Fibroblast of the conjunctiva (primary cell): ENCODE measurements around the gene GLDN.

Source experiments
- DNase-seq: peaks from one replicate; pipeline ENCODE4 v3.0.0-alpha.2; 2010; ENCODE audit warnings: low read depth

Gene GLDN

DNA sequence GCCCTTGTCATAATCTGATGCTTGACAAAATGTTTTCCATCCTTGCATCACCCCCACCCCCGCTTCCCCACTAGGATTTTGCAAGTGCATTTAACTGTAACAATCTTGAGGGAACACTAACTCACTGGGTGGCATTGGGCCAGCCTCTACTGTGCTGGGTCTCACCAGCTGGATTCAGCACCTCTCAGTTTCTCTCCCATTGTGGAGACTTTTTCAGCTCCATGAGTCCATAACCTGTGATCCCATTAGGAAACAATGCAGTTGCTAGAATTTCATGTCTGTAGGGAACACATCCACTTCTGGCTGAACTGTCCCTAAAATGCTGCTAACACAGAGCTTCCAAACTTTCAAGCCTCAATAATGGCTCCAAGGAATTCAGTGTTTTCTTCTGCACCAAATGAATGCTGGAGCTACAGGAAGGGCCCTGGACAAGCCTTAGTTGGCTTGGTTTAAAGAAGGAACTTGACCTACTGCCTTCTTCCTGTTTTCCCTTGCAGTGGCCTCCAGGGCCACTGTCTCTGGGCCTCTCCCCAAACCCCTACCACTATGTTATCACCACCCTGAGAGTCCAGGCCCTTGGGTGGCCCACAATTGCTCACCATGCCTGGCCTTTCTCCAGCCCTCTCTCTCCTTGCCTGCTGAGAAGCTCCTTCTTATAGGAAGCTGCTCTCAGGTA lies 18.7 kb upstream of the GLDN start:
- DNase-seq, result peak; percentile 16

DNA sequence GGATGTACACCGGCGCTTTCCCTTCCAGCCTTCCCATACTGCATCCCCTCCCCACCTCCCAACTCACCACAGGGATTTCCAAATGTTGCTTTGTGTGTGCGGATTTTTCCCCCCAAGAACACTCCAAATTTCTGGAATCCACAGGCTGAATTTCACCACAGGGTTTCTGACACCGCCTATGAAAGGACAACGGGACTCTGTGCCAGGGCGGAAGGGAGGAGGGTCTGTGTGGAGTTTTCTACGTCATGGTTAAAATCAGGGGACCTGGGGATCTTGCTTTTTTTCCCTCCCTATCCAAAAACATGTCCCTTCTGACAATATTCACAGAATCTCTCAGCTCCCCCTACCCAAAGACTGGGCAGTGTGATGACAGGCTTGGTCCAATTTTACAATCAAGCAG lies 17.7 kb upstream of the GLDN start:
- no peak for DNase-seq

DNA sequence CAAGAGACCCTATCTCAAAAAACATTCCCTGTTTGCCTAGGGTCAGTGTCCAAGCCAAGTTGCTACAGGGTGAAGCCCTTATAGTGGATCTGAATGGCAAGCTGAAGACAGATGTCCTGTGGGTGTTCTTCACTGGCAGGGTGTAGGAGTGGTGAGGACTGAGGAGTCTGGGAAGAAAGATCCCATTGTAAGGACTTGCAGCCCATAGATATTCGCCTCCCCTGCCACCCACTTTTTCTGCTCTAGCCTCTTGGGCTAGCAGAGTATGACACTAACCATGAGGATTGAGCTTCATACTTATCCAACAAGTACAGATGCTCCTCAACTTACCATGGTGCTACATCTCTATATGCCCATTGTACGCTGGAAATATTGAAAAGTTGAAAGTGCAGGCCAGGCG lies 16.3 kb upstream of the GLDN start:
- DNase-seq, result no peak

GRCh38 chr15:51327081-51327480 lies 14.4 kb upstream of the GLDN start:
- no peak for DNase-seq

DNA sequence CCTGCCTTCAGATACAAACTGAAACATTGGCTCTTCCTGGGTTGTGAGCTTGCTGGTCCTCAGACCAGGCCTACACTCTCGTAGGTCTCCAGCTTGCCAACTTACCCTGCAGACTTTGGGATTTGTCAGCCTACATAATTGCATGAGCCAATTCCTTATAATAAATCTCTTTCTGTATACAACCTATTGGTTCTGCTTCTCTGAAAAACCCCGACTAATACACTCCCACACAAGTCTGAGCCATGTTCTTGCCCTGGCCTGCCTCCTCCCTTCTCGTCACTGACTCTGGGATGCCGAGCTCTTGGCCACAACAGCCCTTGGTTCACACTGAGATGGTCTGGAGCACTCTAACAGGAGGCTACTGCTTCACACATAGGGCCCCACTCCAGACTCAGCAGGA lies 12.5 kb upstream of the GLDN start:
- DNase-seq, result no peak

DNA sequence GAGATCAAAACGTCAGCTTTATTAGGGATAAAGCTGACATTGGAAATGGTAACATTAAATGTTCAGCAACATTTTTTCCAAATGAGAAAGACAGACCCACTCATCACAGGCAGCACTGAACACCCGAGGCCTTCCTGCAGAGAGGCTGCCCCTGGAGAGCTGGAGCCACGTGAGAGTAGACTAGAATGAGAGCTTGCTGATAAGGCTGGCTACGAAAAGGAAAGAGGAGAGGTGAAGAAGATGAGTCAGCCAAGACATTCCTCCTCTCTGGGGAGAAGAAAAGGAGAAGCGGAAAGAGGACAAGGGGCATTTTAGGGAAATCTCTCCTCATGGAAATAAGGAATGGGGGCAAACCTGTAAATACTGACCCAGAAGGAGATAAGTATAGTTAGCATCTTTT lies 10.3 kb upstream of the GLDN start:
- DNase-seq, result no peak

GRCh38 chr15:51332206-51333147 lies 9.0 kb upstream of the GLDN start:
- DNase-seq, result no peak

- DNase-seq, result no peak
These were observed 7.9 kb upstream of the GLDN start for GRCh38 chr15:51333571-51333970.

DNA sequence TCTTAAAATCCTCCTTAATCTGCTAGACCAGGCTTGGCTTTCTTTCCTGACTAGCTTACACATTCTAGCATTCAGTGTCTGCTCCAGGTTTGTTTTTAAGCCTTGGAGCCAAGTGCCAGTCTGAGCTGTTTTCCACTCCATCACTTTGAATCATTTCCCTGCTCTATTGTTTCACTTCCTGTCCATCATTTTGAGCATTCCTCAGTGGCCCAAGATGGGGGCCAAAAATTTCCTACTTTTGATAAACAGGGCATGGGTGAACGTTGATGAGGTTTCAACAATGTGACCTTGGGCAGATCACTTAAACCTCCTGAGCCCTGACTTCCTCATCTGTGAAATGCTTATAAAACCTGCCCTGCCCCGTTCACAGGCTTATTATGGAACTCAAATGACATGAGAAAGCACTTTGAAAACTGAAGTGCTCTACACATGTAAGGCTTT lies 7.4 kb upstream of the GLDN start:
- no peak for DNase-seq

GRCh38 chr15:51335087-51335486 lies 6.4 kb upstream of the GLDN start:
- no peak for DNase-seq

DNA sequence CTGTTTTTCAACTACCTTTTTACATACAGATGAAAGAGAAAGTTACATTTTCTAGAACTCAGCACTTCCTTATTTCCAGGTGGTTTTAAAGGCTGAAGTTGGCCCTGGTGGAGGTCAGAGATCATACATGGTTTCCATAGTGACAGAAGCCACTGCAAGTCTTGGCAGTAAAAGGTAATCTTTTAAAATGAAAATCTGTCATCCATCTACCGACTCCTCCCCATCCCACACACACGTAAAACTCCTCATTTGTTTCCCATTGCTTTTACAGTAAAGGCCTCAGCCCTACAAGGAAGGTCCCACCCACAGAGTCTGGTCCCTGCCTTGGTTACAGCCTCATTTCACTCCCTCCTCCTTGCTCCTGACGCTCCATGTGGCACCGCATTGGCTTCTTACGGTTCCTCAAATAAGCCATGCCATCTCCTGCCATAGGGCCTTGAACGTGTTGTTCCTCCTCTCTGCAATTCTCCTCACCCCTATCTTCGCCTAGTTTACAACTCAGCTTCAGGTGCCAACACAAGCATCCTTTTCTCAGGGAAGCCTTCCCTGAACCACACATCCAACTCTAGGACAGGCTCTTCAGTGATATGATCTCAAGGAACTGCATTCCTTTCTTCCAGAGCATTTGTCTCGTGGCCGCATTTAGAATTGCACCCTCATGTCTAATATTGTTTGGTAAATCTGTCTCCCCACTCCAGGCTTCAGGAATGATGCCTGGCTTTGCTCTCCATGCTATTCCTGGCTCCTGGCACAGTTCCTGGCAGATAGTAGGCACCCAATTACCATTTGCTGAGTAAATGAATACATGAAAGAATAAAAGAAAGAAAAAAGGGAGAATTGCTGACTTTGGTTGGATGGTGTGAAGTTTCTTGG lies 5.7 kb upstream of the GLDN start:
- no peak for DNase-seq

DNA sequence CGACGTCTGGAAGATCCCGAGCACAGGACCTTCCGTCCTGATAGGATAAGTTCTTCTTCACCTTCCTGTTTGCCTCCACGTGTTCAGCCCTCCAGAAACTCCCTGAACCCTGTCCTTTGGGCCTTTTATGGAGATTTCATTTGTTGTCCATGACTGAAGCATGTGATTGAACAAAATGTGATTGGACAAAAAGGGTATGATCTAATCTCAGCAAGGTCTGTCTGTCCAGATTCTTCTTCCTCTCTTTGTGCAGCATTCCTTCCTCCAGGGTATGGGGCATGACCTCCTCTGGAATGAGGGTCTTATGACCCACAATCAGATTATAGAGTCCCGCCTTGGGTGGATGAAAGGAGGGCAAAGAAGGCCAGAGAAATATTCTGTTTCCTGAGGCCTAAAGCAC lies 3.0 kb upstream of the GLDN start, which contains the start of gene CYP19A1:
Gene CYP19A1, minus strand, starts transcription at position 101 of the 400 bp plus-strand sequence. CDS start 95,684 bp downstream, outside the sequence.
- DNase-seq, result no peak

DNA sequence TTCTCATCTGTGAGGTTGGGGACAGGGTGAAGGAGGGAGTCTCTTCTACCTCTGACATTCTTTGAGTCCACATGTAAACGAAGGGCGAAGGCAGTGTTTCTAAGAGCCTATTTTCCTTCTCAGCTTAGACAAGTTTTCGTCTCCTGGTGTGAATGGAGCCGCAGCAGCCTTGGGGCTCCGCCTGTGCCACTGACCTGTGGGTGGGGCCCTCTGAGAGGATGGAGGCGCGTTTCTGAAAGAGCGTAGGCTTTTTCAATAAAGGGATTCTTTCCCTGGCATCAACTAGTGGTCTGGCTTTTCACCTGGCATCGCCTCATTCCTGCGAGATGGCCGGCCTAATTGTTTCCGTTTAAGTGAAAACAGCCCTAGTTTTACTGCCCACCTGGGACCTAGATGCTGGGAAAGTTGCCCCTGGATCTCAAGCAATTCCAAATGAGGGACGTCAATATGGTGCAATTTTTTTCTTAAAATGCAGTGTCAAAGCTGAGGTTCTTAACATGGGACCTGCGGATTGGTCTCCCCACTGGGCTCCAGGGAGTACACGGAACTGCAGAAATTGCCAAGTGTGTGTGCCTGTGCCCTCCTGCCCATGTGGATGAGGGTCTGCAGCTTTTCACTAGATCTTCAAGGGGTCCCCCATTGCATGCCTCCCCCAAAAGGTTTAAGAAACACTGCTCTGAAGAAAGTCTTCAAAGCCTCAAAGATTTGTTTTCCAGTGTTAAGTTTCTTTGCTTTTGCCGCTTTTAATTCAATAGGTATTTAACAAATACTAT lies 958 bp downstream of the GLDN start:
- no peak for DNase-seq

- no peak for DNase-seq
These were observed 2.0 kb downstream of the GLDN start for GRCh38 chr15:51343466-51343865.

DNA sequence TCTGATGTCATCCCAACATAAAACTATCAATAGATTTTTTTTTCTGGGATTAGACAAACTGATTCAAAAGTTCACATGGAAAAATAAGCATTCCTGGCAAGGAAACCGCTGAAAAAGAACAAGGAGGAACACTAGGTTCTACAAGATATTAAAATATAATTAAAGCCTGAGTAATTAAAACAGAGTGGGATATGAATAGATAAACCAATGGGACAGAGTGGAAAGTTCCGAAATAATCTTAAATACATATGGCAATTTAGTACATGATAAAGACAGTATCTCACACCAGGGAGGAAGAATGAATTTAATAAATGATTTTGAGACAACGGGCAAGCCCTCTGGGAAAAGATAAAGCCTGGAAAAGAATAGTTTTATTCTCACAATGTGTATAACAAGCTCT lies 4.7 kb downstream of the GLDN start:
- DNase-seq, result no peak

DNA sequence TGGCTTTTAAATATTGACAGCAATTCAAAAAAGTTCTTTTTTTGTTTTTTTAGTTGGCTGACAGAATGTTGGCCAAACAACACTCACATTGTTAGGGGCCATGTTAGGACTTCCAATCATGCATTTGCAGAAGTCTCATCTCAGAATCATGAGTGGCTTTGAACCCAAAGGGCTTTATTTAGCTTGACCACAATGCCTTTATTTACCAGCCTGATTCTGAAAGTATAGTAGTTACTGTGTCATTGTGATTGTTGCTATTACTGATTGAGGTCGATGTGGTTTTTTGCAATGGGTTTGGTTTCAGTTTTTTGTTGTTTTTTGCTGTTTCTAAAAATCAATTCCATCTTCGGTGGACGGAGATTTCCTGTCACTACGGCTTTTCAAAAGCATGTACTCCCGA lies 7.2 kb downstream of the GLDN start:
- DNase-seq, result no peak

- no peak for DNase-seq
These were observed 7.8 kb downstream of the GLDN start for GRCh38 chr15:51349156-51349844.

DNA sequence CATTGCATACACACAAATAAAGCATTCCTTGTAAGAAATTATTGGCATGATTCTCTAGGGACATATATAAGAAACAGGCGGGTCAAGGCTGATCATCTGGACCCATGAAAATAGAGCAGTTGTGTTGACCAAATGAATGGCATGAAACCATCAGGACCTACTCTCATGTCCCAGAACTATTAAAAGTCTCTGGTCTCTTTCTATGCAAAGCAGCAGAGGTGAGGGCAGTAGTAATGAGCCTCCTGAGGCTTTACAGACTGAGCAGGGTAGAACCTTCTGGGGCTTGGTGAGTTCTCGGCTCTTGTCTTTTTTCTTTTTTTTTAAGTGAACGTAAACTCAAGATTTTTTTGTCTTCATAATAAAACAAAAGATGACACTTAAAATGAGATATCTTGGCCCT lies 9.3 kb downstream of the GLDN start:
- no peak for DNase-seq

- no peak for DNase-seq
These were observed 12.5 kb downstream of the GLDN start for GRCh38 chr15:51353976-51354375.

GRCh38 chr15:51355096-51355495 lies 13.6 kb downstream of the GLDN start:
- DNase-seq, result no peak

DNA sequence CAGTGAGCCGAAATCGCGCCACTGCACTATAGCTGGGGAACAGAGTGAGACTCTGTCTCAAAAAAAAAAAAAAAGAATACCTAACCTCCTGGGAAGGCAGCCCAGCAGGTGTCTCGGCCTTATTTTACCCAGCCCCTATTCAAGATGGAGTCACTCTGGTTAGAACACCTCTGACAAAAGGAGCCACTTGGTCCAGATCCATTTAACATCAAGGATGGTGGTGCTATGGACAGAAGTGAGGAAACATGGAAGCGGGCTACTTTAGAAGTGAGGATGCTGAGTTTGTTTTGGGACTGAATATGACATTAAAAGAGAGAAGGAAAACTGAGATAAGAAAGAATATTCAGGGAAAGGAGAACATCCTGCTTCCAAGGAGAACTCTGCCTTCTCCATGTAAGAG lies 14.7 kb downstream of the GLDN start:
- no peak for DNase-seq
